Mammary epithelial cell (primary cell): ENCODE data around the gene TMEM170B.

Source experiments
- EZH2 ChIP-seq: IDR thresholded peaks from 2 replicates; pipeline ENCODE4 v1.6.1; 2012; ENCODE audit warnings: low read length, inconsistent platforms, borderline replicate concordance
- TF ChIP-seq, protein P1 (sequence below), 2 donors: IDR thresholded peaks in 1 of 2; conservative IDR thresholded peaks in 1 of 2; 2 replicates each; pipeline ENCODE4 v1.5.1; 2011 to 2012; ENCODE audit warnings: inconsistent platforms in 2 of 2, low read length in 2 of 2, mild to moderate bottlenecking in 2 of 2, control low read depth in 1 of 2, low read depth in 1 of 2; ENCODE audit not compliant: insufficient read depth in 1 of 2; ENCODE audit errors: extremely low read depth in 1 of 2

DNA sequence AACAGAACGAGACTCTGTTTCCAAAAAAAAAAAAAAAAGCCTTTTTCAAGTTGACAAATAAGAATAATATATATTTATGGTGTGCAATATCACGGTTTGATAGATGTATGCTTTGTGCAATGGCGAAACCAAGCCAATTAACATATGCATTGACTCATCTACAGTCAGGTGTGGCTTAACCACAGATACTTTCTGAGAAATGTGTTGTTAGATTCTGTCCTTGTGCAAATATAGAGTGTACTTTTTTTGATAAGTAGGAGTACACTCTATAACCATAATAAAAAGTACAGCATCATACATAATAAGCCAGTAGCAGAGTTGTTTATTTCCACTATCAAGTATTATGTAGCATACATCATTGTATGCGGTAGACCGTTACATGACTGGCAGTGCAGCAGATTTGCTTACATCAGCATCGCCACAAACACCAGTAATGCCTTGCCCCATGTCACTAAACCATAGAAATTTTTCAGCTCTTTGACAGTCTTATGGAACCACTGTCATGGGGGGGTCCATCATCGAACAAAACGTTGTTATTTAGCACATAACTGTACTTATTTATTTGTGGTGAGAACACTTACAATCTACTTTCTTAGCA, 59.2 kb downstream of the TMEM170B start:
- TF ChIP-seq, protein P1, sequence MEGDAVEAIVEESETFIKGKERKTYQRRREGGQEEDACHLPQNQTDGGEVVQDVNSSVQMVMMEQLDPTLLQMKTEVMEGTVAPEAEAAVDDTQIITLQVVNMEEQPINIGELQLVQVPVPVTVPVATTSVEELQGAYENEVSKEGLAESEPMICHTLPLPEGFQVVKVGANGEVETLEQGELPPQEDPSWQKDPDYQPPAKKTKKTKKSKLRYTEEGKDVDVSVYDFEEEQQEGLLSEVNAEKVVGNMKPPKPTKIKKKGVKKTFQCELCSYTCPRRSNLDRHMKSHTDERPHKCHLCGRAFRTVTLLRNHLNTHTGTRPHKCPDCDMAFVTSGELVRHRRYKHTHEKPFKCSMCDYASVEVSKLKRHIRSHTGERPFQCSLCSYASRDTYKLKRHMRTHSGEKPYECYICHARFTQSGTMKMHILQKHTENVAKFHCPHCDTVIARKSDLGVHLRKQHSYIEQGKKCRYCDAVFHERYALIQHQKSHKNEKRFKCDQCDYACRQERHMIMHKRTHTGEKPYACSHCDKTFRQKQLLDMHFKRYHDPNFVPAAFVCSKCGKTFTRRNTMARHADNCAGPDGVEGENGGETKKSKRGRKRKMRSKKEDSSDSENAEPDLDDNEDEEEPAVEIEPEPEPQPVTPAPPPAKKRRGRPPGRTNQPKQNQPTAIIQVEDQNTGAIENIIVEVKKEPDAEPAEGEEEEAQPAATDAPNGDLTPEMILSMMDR (conservative IDR thresholded peaks at IDR 0.05 in 1 of 2, IDR thresholded peaks at IDR 0.05 in 1 of 2; ENCODE audit: extremely low read depth in 1 of 2, insufficient read depth in 1 of 2, low read depth in 1 of 2, low read length in 2 of 2), result no peak
- TF ChIP-seq EZH2, result no peak
